HG03558 (cell line): ENCODE data around the gene EXPH5.
A peak's percentile ranks its signal among the peaks of the same experiment; 100 is the strongest.
"Not testable (repeated sequence)": the region's sequence is repeated elsewhere in the genome, so short reads cannot be mapped to it uniquely, and the experiment has no call there.

ENCODE experiments used
- ATAC-seq: cut with Tn5 transposase; IDR thresholded peaks from one replicate; pipeline ENCODE4 v1.9.1; 2021; ENCODE audit warnings: moderate number of reproducible peaks; ENCODE audit not compliant: unreplicated experiment; ENCODE audit errors: extremely low read depth

Gene EXPH5

GRCh38 chr11:108593214-108593922 lies at the start of gene EXPH5:
EXPH5 (minus strand) TSS chr11:108593768; CDS start chr11:108593536, 232 bp downstream.
- peak; percentile 99 for ATAC-seq

- not testable (repeated sequence) for ATAC-seq
Measured at GRCh38 chr11:108641752-108642151, 48.2 kb upstream of the EXPH5 start.

- no peak for ATAC-seq
Measured at GRCh38 chr11:108639146-108639545, 45.6 kb upstream of the EXPH5 start.

- ATAC-seq: no peak
Measured at GRCh38 chr11:108636222-108636621, 42.7 kb upstream of the EXPH5 start.

GRCh38 chr11:108635106-108635505 lies 41.5 kb upstream of the EXPH5 start:
- no peak for ATAC-seq

- no peak for ATAC-seq
Measured at GRCh38 chr11:108632041-108632704, 38.6 kb upstream of the EXPH5 start.

- no peak for ATAC-seq
Measured at GRCh38 chr11:108629274-108629673, 35.7 kb upstream of the EXPH5 start.

GRCh38 chr11:108628812-108629211 lies 35.2 kb upstream of the EXPH5 start:
- ATAC-seq: no peak

- ATAC-seq: no peak
Measured at GRCh38 chr11:108628326-108628725, 34.8 kb upstream of the EXPH5 start.

- ATAC-seq: no peak
Measured at GRCh38 chr11:108624196-108624925, 30.8 kb upstream of the EXPH5 start.

- ATAC-seq: no peak
Measured at GRCh38 chr11:108622341-108622740, 28.8 kb upstream of the EXPH5 start.

GRCh38 chr11:108620958-108621772 lies 27.6 kb upstream of the EXPH5 start:
- peak; percentile 68 for ATAC-seq

- no peak for ATAC-seq
Measured at GRCh38 chr11:108618529-108618928, 25.0 kb upstream of the EXPH5 start.

- no peak for ATAC-seq
Measured at GRCh38 chr11:108617055-108617454, 23.5 kb upstream of the EXPH5 start.

- no peak for ATAC-seq
Measured at GRCh38 chr11:108616549-108616948, 23.0 kb upstream of the EXPH5 start.

GRCh38 chr11:108614086-108614485 lies 20.5 kb upstream of the EXPH5 start:
- ATAC-seq: no peak

- no peak for ATAC-seq
Measured at GRCh38 chr11:108609682-108610081, 16.1 kb upstream of the EXPH5 start.

- no peak for ATAC-seq
Measured at GRCh38 chr11:108608548-108608947, 15.0 kb upstream of the EXPH5 start.

- no peak for ATAC-seq
Measured at GRCh38 chr11:108606495-108607160, 13.1 kb upstream of the EXPH5 start.

- ATAC-seq: no peak
Measured at GRCh38 chr11:108606070-108606469, 12.5 kb upstream of the EXPH5 start.
